HG02642 (cell line): Measurements from ENCODE around the gene OR6C6.
"Not testable (repeated sequence)": the region's sequence is repeated elsewhere in the genome, so short reads cannot be mapped to it uniquely, and the experiment has no call there.

ENCODE experiments used
- ATAC-seq: cut with Tn5 transposase; IDR thresholded peaks from one replicate; pipeline ENCODE4 v1.9.1; 2021; ENCODE audit warnings: mild to moderate bottlenecking; ENCODE audit not compliant: unreplicated experiment, poor library complexity

OR6C6 gene

GRCh38 chr12:55296469-55296868, at the start of gene OR6C6:
Gene OR6C6 (minus strand): TSS chr12:55296569. CDS start chr12:55295232, 1,337 bp downstream.
- no peak for ATAC-seq

DNA sequence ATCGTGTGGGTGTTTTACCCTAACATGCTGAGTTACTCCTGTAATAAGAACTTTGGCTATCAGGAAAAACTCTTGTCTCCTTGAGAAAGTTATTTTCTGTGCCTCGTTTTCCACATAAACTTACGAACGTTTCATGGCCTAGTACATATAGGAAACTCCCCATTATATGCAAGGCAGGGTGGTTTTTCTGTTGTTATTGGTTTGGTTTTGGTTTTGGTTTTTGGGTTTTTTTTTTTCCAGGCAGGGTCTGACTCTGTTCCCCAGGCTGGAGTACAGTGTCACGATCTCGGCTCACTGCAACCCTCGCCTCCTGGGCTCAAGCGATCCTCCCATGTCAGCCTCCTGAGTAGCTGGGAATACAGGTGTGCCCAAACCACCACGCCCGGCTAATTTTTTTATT, 39.6 kb upstream of the OR6C6 start:
- no peak for ATAC-seq

DNA sequence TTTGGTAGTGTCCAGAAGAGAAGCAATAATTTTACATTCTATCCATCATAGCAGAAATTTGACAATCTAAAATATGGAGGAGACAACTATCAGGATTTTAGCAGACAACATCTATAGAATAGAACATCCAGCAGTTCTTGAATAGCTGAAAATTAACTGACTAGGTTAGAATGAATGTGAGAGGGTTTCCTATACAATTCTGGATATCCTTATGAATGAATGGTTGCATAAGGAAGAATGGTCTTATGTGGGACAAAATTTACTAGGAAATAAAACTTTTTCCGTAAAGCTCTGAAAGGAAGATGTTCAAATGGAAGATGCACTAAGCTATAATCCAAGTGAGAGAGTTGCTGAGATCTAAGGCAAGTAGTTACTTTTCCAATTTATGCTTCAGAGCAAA, 34.1 kb upstream of the OR6C6 start, which contains the start of gene OR6C3:
OR6C3 (plus strand) TSS at position 301 of the 400 bp plus-strand sequence. CDS start 955 bp downstream, outside the sequence.
- no peak for ATAC-seq

DNA sequence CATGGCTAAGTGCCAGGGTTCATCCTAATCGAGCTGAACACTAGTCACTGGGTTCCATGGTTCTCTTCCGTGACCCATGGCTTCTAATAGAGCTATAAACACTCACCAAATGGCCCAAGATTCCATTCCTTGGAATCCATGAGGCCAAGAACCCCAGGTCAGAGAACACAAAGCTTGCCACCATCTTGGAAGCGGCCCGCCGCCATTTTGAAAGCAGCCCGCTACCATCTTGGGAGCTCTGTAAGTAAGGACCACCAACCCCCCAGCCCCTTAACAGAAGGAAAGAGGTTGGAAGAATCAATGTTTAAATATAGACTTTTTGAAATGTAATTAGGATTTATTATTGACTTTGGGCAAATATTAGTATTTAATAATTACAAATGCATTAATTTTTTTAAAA, 29.4 kb upstream of the OR6C6 start:
- not testable (repeated sequence) for ATAC-seq

- ATAC-seq = no peak
Measured at GRCh38 chr12:55320201-55320600, 23.8 kb upstream of the OR6C6 start.

DNA sequence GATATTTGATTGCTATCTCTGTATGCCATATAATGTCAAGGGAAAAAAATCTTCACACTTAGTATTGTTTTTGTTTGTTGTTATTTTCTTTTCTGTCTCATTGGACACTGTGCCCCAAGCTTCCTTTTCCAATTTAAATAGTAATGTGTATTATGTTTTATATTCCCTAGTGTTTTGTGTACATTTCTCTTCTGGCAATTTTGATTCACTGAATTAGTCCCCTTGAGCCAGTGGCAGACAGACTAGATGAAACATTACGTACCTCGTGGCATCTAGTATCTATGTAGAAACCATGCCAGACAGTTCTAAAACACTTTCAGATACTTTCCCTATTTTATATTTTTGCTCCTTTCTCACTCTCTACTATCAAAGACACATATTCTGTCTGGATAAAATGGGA, 17.7 kb upstream of the OR6C6 start, which contains the start of gene OR6C1:
OR6C1 (plus strand) TSS at position 301 of the 400 bp plus-strand sequence. CDS start 6,257 bp downstream, outside the sequence.
- ATAC-seq = no peak

GRCh38 chr12:55289999-55290398, 6.4 kb downstream of the OR6C6 start:
- no peak for ATAC-seq

DNA sequence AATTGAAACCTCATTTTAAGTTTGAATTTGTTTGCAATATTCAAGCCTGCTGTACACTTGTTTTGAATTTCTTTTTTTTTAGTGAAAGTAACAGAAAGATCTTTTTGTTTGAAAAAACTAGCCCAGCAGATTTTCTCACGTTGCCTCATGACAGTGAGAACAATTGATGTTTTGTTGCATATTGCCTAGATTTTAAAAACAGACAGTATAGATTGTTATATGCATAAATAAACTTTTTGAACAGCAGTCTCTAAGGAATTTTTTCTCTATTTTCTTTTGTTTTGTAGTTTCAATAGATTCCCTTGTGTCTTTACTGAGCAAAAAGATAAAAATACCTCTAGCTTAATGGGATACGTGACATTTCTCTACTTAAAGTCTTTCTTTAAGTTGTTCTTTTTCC, 15.4 kb downstream of the OR6C6 start:
- no peak for ATAC-seq

- ATAC-seq = no peak
Measured at GRCh38 chr12:55258303-55258702, 38.1 kb downstream of the OR6C6 start.

DNA sequence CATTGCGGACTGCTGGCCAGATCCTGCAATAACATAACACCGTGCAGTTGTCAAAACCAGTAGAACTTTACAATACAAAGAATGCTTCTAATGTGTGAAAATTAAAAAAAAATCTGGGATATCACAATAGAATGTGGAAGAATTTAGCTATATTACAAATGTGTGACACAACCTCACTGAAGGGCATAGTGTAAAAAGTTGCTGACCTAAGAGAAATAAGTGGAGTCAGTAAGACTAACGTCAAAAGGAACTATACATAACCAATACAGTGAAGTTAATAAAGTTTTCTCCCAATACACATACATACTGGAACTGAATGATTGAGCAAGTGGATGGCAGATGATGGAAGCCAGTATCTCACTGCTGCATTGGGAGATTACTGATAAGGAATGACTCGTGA, 39.5 kb downstream of the OR6C6 start:
- no peak for ATAC-seq

- no peak for ATAC-seq
Measured at GRCh38 chr12:55253281-55253680, 43.1 kb downstream of the OR6C6 start.

- ATAC-seq = no peak
Measured at GRCh38 chr12:55250944-55251343, 45.4 kb downstream of the OR6C6 start.

GRCh38 chr12:55246159-55246558, 50.2 kb downstream of the OR6C6 start:
- ATAC-seq = no peak

GRCh38 chr12:55244309-55244708, 52.1 kb downstream of the OR6C6 start, which contains the start of gene OR6C74:
Gene OR6C74 (plus strand): TSS chr12:55244609. CDS start chr12:55247288, 2,679 bp downstream.
- no peak for ATAC-seq
